Spinal cord (tissue), 10 donors: Measurements from ENCODE around the gene NRL. TPM values are rescaled to one million over a fixed set of nuclear protein-coding genes. Genes with fewer than 3 reads are reported as not detected.

Experiments
- DNase-seq, 6 donors: peaks; one replicate each; pipeline versions ENCODE4 v3.0.0 to v3.0.0-alpha.2; 2013 to 2015; ENCODE audit warnings: low spot score in 6 of 6, low read depth in 4 of 6
- H3K27ac ChIP-seq: one replicate; pipeline ENCODE4 v1.5.1; 2013; ENCODE audit warnings: low read depth, low read length, control low read depth
- H3K27me3 ChIP-seq: one replicate; pipeline ENCODE4 v1.6.1; 2013; ENCODE audit warnings: low read length; ENCODE audit not compliant: control insufficient read depth, insufficient read depth
- H3K36me3 ChIP-seq: one replicate; pipeline ENCODE4 v1.6.1; 2013; ENCODE audit warnings: low read length; ENCODE audit not compliant: control insufficient read depth, insufficient read depth
- H3K4me1 ChIP-seq: one replicate; pipeline ENCODE4 v1.6.1; 2013; ENCODE audit warnings: low read length; ENCODE audit not compliant: control insufficient read depth, insufficient read depth
- H3K4me3 ChIP-seq: one replicate; pipeline ENCODE4 v1.5.1; 2013; ENCODE audit warnings: low read depth, low read length, control low read depth
- H3K9me3 ChIP-seq: one replicate; pipeline ENCODE4 v1.6.1; 2013; ENCODE audit warnings: low read length; ENCODE audit not compliant: control insufficient read depth, insufficient read depth
- WGBS: methylation state at CpG from one replicate; pipeline ENCODE4 v1.1.5; 2013; ENCODE audit warnings: missing lambda C conversion rate; ENCODE audit not compliant: insufficient coverage; 5-methylcytosine and 5-hydroxymethylcytosine counted together
- polyA plus RNA-seq, 2 donors: library from polyadenylated mRNA; unstranded; fragments of 120-200 nt; gene quantifications; one replicate each; pipeline ENCODE4 v1.2.1, GENCODE V29; 2013; ENCODE audit not compliant: insufficient read length in 2 of 2
- total RNA-seq, 2 donors: library from RNA; depleted of rRNA in 1 of 2; stranded (reverse); fragments of 120-200 nt in 1 of 2; fragments of >200 nt in 1 of 2; gene quantifications; one replicate each; pipeline versions ENCODE4 v1.2.3 to v1.2.4, GENCODE V29; 2013 to 2014
- donor health status: healthy.

The NRL gene
- total and polyA plus RNA-seq, 4 donors, result 1.8 to 4.8 (median 2.9) TPM

DNA sequence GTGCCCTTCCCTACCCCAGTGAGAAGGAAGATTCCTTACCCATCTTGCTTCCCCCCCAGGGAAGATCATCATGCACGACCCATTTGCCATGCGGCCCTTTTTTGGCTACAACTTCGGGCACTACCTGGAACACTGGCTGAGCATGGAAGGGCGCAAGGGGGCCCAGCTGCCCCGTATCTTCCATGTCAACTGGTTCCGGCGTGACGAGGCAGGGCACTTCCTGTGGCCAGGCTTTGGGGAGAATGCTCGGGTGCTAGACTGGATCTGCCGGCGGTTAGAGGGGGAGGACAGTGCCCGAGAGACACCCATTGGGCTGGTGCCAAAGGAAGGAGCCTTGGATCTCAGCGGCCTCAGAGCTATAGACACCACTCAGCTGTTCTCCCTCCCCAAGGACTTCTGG, 11.3 kb downstream of the NRL start:
- peaks cover 9% of the 10 kb centered on the region for H3K36me3 ChIP-seq
- no peak overlapping the region for H3K4me3 ChIP-seq
- H3K27ac ChIP-seq, result no peak overlapping the region
- 96% methylated on average over 13 of the region's 13 CpGs for WGBS
- no peaks in the 10 kb centered on the region for H3K9me3 ChIP-seq
- peaks cover 4% of the 10 kb centered on the region for H3K4me1 ChIP-seq
- H3K27me3 ChIP-seq, result no peaks in the 10 kb centered on the region
- DNase-seq, result no peak

GRCh38 chr14:24102357-24103048, 12.2 kb downstream of the NRL start:
- H3K4me3 ChIP-seq, result no peak overlapping the region
- H3K27me3 ChIP-seq, result no peaks in the 10 kb centered on the region
- H3K36me3 ChIP-seq, result peaks cover 13% of the 10 kb centered on the region
- no peak for DNase-seq
- no peaks in the 10 kb centered on the region for H3K9me3 ChIP-seq
- 88% methylated on average over 6 of the region's 7 CpGs for WGBS
- H3K27ac ChIP-seq, result no peak overlapping the region
- H3K4me1 ChIP-seq, result peaks cover 4% of the 10 kb centered on the region

GRCh38 chr14:24100982-24101494, 13.7 kb downstream of the NRL start:
- Histone ChIP-seq H3K27me3 (no peaks in the 10 kb centered on the region), H3K27ac (no peak overlapping the region), H3K4me3 (no peak overlapping the region), H3K9me3 (no peaks in the 10 kb centered on the region), H3K4me1 (peaks cover 4% of the 10 kb centered on the region), H3K36me3 (peaks cover 13% of the 10 kb centered on the region)
- no peak for DNase-seq
- WGBS, result 90% methylated on average over 2 of the region's 3 CpGs

- Histone ChIP-seq H3K36me3 (peaks cover 13% of the 10 kb centered on the region), H3K27ac (no peak overlapping the region), H3K4me1 (peaks cover 9% of the 10 kb centered on the region), H3K4me3 (no peak overlapping the region), H3K9me3 (no peaks in the 10 kb centered on the region), H3K27me3 (no peaks in the 10 kb centered on the region)
- DNase-seq, result no peak
- WGBS, result 95% methylated on average over 3 of the region's 4 CpGs
Measured at GRCh38 chr14:24100197-24100981, 14.4 kb downstream of the NRL start.

GRCh38 chr14:24098927-24099813, 15.6 kb downstream of the NRL start:
- no peak overlapping the region for H3K27ac ChIP-seq
- no peak overlapping the region for H3K4me3 ChIP-seq
- peaks cover 13% of the 10 kb centered on the region for H3K36me3 ChIP-seq
- WGBS, result 65% methylated on average over 15 of the region's 17 CpGs
- H3K4me1 ChIP-seq, result peaks cover 21% of the 10 kb centered on the region
- DNase-seq, result no peak
- H3K27me3 ChIP-seq, result no peaks in the 10 kb centered on the region
- no peaks in the 10 kb centered on the region for H3K9me3 ChIP-seq

DNA sequence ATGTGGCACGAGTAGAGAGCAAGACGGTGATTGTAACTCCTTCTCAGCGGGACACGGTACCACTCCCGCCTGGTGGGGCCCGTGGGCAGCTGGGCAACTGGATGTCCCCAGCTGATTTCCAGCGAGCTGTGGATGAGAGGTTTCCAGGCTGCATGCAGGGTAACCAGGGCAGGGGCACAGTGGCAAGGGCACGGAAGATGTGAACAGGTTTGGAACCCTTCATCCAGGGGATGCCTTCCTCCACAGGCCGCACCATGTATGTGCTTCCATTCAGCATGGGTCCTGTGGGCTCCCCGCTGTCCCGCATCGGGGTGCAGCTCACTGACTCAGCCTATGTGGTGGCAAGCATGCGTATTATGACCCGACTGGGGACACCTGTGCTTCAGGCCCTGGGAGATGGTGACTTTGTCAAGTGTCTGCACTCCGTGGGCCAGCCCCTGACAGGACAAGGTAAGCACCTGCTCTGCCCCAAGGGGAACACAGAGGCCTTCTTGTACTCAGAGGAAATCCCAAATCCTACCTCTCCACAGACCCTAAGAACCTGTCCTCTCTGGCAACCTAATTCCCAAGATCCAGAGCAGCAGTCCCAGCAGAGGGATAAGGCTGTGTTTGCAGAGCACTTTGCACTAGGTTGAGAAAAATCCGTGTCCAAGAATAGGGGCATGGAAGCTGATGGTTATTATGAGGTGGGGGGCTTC, 16.4 kb downstream of the NRL start:
- peaks cover 29% of the 10 kb centered on the region for H3K4me1 ChIP-seq
- H3K4me3 ChIP-seq, result no peak overlapping the region
- H3K27me3 ChIP-seq, result no peaks in the 10 kb centered on the region
- H3K9me3 ChIP-seq, result no peaks in the 10 kb centered on the region
- no peak for DNase-seq
- H3K27ac ChIP-seq, result no peak overlapping the region
- H3K36me3 ChIP-seq, result peaks cover 10% of the 10 kb centered on the region
- WGBS, result 93% methylated on average over 16 of the region's 16 CpGs

- peaks cover 10% of the 10 kb centered on the region for H3K36me3 ChIP-seq
- DNase-seq, result no peak
- no peaks in the 10 kb centered on the region for H3K9me3 ChIP-seq
- H3K4me3 ChIP-seq, result no peak overlapping the region
- H3K27ac ChIP-seq, result no peak overlapping the region
- no peaks in the 10 kb centered on the region for H3K27me3 ChIP-seq
- H3K4me1 ChIP-seq, result peaks cover 31% of the 10 kb centered on the region
- WGBS, result 94% methylated on average over 7 of the region's 8 CpGs
Measured at GRCh38 chr14:24096545-24097181, 18.1 kb downstream of the NRL start.

DNA sequence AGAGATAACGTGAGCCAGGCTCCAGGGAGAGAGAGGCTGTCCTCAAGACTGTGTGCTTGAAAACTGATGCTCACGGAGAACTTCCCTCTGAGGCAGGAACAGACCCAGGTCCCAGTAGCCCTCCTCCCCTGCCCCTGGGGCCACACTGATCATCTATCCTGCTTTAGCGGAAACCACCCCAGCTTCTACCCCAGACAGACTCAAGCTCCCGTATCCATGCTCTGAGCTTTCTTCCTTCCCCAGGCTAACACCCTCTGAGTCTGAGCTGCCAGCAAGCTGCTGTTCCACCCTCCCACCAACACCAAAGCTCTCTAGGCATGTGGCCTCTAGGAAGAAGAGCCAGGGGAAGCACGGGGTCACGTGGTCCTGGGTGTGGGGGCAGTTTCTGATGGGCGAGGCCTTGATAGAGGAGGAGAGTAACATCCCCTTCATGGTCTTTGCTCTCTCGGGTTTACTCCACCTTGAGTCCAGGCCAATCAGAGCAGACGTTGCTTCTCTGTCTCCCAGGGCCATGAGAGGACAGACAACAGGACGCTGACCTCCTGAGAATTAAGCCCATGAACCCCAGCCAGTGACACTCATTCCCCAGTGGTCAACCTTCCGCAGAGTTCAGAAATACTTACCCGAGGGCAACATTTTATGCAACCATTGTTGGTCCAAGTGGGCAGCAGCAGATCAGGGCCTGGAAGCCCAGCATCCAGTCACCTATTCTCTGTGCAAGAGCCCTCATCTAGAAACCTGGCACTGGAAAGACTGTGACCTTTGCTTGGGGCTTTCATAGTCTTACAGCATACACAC, 19.3 kb downstream of the NRL start:
- peaks cover 32% of the 10 kb centered on the region for H3K4me1 ChIP-seq
- no peak for DNase-seq
- whole genome bisulfite sequencing, result 69% methylated on average over 9 of the region's 12 CpGs

More for the DNA sequence above, 19.3 kb downstream of the NRL start:
- Histone ChIP-seq H3K4me3 (peak overlapping the region; percentile 65), H3K36me3 (peaks cover 10% of the 10 kb centered on the region), H3K27ac (peak overlapping the region; percentile 42), H3K27me3 (no peaks in the 10 kb centered on the region), H3K9me3 (no peaks in the 10 kb centered on the region)
